CD4-positive, alpha-beta T cell treated with Interferon alpha-2 for 1 hour (primary cell): Measurements from ENCODE around the gene CCR9.

Experiments used
- DNase-seq, 2 donors: peaks; one replicate each; pipeline ENCODE4 v3.0.0-alpha.2; 2020 to 2022

Gene CCR9

DNA sequence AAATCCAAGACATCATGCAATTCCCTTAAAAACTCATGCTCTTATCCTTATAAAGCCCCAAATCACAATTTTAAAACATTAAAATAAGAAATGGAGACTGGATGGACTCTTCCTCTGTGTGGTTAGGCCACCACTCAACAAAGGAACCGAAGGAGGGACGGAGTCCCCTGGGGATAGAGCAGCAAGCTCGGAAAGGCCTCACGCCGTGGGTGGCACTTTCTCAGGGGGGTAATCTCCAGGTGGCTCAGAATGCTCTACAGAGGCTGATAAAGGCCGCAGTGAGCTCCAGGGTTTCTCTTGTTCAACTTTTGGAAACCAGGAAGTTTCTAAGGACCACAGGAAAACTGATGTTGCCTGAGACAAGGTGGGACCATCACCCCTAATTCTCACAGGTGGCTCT, 23.2 kb downstream of the CCR9 start:
- no peak for DNase-seq

DNA sequence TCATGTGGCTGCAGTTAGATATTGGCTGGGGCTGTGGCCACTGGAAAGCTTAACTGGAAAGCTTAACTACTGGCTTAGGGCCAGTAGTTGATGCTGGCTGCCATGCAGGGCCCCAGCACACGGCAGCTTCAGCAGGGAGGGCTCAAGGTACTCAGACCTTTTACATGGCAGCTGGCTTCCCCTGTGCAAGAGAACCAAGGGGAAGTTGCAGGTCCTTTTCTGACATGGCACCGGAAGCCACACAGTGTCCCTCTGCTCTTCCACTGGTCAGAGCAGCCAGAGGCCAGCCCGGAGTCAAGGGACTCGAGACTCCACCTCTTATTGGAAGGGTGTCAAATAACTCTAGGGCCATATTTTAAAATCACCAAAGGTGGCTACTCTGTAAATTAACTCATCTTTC, 24.5 kb downstream of the CCR9 start:
- DNase-seq, result no peak

DNA sequence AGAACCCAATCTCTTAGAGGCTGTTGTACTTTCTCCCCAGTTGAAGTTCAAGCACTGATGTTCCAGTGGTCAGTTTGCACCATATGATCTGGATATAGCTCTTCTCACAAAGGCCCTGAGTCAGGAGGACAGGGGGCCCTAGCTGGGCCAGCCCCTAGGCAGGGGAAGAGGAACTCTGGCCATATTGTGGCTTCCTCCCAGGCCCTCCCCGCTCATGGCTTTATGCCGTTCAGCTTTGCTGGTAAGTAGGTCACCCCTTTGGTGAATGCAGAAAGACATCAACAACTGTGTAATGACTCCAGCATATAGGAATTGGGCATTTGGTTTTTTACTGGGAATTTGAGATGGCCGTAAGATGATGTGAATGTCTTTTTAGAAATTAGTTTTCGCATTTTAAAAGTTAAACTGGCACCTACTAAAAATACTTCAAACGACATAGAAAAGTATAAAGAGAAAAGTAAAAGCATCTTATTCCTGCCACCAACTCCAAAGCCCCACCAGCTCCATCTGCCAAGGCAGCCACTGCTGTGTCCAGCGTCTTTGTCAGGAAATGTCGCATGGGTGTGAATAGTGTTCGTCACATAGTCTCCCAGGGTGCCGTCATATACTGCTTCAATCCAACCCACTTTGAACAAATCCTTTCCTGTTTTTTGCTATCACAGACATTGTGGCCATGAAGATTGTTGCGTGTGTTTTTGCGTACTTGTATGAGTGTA, 25.3 kb downstream of the CCR9 start:
- no peak for DNase-seq

DNA sequence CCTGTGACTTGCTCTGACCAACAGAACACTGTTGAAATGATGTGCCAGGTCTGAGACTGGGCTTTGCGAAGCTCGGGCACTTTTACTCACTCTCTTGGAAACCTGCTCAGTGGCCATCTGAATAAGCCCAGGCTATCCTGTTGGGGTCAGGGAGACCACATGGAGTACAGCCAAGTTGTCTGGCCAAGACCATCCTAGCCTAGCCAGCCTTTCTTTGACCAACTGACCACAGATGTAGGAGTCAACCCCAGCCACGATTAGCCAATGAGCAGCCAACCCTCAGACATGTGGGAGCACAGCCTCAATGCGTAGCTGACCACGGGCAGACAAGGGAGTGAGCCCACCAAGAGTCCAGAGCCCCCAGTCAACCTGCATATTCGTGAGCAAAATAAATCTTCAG, 26.1 kb downstream of the CCR9 start:
- DNase-seq, result no peak

DNA sequence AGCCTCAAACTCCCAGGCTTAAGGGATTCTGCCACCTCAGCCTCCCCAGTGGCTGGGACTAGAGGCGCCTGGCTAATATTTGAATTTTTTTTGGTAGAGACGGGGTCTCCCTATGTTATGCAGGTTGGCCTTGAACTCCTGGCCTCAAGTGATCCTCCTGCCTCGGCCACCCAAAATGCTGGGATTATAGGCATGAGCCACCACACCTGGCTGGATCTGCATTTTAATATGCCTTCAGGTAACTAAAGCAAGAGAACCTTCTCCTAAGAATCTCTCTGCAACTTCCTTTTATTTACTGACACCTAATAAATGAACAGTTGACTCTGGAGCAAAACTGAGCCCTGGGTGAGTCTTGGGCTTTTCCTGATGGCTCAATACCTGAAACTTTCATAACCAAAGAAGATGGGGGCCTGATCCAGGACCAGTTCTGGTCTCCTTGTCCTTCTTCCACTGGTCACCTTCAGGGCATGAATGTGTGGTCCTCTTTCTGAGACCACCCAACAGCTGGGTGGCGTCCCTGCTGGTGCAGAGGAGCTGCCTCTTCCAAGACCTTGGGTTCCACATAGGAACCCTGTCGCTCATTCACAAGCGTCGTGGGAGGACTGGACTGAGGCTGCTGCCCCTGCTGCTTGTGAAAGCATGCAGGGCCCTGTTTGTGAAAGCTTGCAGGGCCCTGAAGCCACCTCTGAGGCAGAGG, 28.2 kb downstream of the CCR9 start:
- no peak for DNase-seq

DNA sequence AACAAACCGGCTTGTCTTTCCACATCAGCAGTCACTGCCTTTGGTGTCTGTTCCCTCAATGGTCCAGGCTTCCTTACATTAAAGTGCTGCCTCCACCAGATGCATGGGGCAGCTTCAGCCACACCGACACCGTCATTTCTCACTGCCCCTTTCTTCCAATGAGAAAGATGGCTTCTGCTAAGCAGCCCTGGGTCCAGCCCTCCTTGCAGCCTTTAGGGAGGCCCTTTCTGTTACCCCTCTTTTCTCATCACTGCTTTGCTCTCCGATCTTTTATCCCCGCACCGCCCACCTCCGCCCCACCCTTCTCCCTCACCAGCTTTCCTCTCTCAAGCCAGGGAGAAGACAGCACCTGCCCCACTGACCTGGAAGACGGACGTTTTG, 28.7 kb downstream of the CCR9 start:
- DNase-seq, result no peak

DNA sequence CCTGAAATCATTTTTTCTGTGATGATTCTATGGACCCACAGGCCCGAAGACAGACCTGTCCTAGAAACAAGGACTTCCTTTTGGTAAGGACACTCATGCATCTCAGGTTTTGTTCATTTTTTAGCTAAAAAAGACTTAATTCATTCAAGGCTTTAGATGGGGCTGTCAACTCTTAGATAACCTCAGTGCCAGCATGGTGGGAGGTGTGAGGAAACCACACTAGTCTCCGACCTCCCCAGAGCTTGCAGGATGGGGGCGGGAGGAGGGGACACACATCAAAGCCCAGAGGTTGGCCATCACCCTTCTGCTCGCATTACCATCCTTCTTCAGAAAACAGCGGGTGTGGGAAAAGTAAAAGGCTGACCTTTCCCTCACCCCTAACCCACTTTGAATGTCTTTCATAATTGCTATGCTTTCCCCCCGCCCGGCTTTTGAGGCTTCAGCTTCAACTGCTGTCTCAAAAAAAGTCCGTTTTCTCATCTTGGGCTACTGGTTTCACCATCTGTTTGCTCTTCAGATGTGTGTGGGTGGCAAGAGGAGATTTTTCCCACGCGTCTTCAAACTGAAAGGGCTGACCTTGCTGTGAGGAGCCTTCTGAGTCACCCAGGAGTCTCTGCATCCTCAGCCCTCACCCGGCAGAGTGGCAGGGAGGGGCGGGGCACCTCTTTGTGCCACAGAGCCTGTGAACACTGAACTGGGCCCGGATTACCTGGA, 29.3 kb downstream of the CCR9 start:
- peak; percentile 52 to 71 for DNase-seq

DNA sequence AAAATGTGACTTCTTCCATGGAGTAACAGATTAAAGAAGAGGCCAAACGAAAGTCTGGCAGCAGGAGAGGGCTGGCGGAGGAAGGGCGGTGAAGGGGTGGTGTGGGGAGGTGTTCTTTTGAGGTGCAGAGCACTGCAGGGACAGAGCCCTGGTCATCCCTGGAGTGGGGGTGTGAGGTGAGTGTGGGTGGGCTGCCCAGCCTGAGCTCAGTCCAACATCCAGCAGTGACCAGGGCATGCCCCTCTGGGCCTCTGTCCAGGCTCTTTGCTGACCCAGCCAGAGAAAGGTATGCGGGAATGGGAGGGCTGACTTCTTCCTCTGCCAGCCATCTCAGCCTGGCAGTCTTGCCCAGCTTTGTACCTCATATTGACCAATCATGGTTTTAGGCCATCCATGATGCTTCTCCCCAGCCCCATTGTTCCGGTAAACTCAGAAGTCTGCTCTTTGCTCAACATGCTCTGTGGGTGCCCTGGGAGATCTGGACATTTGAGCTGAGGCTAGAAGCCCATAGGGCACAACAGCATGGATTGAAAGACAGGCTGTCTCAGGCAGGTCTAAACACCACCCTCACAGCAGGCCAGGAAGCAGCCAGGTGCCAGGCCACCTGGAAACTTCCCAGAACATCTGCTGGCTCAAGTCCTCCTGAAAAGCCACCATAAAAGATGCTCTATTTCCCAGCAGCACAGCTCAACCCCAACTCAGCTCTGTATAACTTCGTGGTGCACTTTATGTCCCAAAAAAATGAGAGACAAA, 31.0 kb downstream of the CCR9 start:
- DNase-seq, result no peak

DNA sequence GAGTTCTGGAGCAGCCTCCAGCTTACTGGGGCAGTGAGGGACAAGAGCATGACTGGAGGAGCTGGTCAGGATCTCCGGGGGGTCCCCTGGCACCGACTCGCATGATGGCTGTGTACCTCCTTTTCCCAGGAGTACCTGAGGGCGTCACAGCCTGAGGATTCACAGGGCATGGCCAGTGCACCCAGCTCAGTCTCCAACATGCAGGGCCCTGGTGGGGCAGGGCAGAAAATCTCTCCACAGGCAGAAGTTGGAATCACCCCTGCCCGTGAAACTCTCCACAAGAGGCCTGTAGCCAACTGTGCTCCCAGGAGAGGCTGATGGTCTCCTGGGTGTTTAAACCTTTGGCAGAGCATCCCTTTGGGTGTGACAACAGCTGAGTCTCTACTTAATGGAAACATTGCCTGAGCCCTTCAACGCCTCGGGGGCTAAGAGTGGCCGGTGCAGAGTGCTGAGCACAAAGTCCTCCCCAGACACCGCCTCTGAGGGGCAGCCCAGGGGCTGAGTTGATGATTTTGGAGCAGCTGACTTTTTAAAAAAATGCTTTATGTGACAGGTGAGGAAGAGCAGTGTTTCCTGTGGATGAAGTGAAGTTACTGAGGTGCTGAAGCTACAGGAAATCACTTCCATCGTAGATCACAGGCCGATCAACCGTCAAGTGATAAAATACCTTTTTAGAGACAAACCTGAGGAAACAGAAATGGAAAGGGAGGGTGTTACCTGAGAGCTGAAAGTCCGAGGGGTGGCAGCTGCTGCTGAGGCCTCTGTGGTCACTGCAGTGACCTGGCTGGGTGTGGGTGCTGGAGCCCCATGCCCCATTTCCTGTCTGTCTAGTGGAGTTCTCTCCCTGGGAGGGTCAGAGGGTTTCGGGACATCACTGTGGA, 35.1 kb downstream of the CCR9 start:
- DNase-seq, result no peak

DNA sequence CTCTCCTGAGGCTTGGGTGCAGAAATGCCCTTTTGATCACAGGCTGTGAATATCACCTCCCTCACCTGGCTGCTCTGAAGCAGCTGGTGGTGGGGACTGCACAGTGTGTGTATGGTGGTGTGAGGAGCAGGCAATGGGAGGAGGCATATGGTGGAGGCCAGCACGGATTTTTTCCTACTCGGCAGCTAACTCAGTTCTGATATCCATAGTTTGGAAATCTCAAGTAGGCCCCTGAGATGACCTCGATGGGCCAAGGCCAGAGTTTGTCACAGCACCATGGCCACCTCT, 35.6 kb downstream of the CCR9 start:
- no peak for DNase-seq

DNA sequence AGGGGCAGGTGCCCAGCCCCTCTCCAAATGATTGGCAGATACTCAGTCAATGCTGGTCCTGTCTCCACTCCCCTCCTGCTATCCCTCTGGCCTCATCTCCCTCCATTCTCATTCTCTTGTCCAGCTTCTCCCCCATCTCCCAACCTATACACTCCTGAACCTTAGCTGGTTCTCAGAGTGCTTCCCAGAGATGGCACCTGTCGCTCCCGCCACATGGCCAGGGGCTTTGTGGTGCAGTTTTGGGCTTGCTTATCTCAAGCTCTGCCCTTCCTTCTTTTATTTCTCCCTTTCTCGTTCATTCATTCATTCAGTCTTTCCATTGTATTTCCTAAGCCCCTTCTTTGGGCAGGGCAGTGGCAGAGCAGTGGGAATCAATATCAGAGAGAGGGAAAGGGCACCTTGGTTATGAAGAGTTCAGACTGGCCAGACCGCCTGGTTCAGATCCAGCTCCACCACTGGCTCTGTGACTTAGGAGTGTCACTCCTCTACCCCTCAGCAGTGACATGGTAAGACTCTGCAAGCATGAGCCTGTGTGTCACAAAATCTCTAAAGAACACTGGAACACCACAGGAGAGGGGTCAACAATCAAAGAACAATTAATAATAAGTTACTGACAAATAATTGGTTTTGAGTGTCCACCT, 36.7 kb downstream of the CCR9 start:
- DNase-seq, result no peak

DNA sequence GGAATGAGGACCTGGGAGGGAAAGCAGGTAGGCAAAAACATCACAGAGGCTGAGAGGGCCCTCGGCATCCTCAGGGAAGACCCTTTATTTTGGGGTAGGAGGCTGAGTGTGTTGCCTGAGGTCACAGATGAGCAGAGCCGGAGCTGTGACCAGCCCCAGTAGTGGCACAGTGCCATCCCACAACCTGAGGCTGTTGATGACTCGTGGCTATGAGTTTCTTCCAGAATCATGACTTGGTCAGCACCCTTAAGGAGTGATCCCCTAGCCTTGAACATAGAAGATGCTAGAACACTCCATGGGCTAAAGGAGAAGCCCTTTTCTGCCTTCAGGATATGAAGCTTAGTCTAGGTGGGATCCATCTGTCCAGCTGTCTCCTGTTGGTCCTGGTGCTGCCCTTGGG, 37.4 kb downstream of the CCR9 start:
- no peak for DNase-seq

DNA sequence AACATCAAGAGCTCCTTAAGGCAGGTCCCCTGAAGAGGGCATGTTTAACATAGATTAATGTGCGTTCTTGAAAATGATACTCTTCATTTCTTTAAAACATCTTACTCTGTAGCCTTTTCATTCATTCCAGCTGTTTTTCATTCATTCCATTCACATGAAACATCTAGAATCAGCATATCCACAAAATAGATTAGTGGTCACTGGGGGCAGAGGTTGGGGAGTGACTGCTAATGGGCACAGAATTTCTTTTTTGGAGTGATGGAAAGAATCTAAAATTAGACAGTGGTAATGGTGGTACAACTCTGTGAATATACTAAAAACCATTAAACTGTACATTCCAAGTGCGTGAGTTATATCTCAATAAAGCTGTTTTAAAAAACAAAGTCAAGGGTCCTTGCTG, 41.5 kb downstream of the CCR9 start:
- no peak for DNase-seq

DNA sequence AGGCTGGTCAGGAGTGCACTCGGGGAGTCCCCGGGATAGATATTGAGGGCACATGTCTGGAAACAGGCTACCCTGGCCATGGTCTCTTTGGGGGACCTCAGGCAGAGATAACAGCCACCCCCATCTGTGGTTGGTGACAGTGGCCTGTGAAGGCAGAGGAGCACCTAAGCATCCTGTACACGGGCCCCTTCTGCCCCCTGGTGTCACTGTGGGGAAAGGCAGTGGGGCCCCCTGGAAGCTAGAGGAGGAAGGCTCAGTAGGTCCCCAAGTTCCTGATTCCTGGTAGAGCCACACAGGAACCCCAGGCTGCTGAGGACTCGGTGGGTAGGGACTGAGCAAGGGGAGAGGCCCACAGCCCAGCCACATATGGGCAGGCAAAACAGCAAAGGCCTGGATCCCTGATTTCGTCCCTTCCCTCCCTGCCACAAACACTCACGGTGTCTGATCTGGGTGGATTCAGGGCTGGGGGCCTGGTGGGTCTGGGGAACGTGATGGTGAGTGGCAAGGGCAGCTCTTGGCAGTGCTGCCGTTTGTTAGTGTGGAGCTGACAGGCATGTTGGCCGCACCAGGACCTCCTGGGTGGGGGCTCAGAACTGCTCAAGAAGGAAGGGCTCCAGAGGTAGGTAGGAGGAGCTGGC, 42.8 kb downstream of the CCR9 start:
- peak; percentile 56 to 71 for DNase-seq

DNA sequence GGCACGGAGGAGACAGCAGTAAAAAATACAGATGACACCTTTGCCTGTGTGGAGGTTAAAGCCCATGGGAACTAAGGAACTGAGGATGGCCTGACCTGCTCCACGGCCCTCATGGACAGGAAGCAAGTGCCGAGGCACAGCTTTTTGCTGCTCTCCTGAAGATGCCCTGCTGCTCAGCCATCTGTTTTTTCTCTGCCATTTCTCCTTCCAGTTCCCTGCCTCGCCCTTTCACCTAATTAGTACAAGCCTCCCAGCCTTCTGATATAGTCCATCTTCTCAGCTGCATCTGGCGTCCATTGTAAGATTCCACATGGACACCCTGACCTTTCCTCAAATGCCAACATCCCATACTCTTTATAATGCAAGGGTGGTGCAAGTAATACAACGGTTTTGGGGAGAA, 45.2 kb downstream of the CCR9 start:
- no peak for DNase-seq

DNA sequence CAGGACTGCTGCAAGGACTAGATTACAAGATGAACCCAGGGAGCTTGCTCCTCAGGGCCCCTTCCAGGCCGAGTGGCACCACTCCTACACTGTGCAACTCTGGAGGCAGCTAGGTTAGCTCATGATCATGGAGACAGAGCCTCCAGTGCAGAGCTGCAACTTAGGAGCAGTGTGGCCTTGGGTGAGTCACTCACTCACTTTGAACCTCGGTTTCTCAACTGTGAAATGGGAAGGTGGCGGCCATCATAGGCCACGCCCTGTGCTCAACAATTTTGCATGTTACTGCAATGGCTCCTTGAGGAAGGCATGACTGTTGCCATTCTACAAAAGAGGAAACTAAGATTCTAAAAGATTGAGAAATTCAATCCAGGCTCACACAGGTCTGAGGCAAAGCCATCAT, 45.8 kb downstream of the CCR9 start:
- DNase-seq, result peak in 1 of 2 donors; percentile 41

DNA sequence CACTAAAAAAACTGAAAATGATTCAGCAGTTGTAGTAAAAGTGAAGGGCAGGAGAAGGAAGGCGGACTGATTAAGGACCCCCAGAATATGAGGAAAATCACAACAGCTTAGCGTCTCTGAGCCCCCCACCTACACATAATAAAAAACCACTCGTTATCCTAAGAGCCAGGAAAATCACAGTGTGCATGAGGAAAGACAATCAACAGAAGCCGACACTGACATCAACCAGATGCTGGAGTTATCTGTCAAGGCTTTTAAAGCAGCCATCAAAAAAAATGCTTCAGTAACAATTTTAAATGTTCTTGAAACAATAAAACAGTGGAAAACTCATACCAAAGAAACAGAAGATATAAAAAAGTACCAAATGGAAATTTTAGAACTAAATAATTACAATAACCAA, 47.2 kb downstream of the CCR9 start:
- no peak for DNase-seq

DNA sequence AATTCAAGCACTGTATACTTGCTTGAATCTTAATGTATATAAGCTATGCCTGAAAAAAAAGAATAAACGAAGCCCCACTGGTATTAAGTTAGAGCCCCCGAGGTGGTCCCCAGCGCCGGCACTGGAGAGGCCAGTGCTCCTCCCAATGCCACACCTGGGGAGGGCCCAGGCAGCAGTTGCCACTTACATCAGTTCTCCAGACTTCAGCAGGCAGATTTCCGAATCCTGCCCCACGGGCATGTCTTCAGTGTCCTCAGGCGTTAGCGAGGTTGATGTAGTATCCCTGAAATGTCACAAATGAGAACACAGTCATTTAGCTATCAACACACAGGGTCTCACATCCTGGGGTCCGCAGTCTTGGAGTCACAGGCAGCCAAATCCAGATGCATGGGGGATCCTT, 49.9 kb downstream of the CCR9 start:
- DNase-seq, result no peak

DNA sequence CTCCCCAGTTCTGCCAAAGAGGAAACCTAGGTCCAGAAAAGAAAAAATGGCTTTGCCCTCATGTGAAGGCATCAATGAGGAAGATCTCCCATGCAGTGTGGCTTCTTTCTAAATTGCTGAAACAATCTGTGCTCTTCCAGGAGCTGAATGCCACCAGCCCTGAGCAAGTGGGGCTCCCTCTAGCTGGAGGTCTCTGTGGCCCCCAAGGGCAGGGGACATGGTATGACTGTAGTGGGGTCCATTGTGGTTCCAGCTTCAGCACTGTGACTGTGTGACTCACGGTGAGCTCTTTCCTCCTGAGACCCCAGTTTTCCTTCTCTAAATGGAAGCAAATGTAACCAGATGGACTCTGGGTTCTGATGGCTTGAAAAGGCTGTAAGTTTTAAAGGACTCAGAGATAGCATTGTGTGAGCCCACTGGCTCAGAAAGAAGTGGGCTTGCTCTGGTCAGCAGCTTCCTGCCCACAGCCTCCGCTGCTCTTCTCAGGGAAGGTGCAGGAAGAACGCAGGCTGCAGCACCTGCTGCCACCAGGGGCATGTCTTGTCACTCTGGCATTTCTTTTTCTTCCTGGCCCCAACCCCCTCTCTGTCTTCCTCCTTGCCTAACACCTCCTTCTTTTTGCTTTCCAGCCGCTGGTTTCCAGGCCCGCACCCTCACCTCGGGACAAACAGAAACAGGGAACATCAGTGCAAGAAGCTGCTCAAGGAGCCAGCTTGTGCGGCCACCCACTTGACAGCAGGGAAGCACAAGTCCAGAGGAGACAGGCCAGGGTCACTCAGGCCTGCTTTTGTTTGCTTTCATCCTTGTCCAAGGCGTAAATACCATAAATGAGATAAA, 51.1 kb downstream of the CCR9 start:
- DNase-seq, result no peak

DNA sequence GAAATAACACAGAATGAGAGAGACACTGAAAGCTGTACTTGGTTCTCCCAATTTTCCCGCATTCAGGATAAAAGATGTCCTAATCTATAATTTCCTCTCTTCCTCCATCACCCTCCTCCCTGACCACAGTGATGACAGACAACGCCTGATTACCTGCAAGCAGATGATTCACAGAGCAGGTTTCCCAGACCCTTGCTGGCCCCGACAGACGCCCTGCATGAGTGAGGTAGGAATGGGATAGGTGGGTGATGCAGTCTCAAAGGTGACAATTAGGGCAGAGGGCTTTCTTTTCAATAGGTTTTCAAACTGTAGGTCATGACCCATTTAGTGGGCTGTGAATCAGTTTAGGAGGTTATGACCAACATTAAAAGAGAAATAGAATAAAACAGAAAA, 51.7 kb downstream of the CCR9 start:
- DNase-seq, result no peak

DNA sequence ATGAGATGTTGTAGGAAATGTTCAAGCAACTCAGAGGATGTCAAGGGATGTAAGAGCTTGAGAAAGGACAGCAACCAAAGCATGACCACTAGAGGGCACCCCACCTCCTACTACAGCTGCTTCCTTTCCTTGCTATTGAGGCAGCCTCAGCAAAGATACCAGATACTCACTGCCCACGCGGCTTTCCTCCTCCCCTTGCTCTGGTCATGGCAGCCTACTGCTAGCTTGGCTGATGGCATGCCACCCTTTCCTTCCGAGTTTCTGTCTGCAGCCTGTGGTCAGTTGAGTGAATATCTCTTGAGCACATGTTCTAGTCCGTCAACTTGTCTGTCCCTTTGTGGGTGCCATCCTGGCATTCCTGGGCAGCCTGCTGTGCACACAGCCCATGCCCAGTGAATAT, 52.5 kb downstream of the CCR9 start:
- DNase-seq, result peak; percentile 85 to 86
